ENCODE results near the gene TAOK1. TPM values are rescaled to one million over a fixed set of nuclear protein-coding genes. Genes with fewer than 3 reads are reported as not detected.

TAOK1 gene
- total and polyA plus RNA-seq, 10 of the 15 experiments (the other 5 are each of a cell fraction or from before 2014, with no cell fraction given): 2.0 to 27.1 (median 11.8) TPM

DNA sequence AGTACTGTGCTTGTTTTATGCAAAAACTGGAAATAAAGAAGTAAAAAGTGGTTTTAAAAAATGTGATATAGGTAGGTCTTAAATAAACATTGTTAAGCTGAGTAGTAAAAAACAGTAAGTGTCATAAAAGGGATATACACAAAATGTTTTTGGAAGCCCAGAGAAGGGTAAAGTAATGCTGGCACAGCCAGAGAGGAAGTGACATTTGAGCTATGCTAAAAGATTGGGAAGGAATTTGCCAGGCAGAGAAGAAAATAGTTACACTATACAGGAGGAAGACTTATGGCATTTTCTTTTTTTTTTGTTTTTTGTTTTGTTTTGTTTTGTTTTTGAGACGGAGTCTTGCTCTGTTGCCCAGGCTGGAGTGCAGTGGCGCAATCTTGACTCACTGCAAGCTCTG, 40.8 kb upstream of the TAOK1 start (continued):
- TF ChIP-seq PAX5 (IDR thresholded peaks at IDR 0.05; ENCODE audit: borderline replicate concordance, low read depth, low read length): no peak
- TF ChIP-seq RBBP5 (conservative IDR thresholded peaks at IDR 0.05): no peak
- TF ChIP-seq CBX3 (IDR thresholded peaks at IDR 0.05; ENCODE audit: borderline replicate concordance, low read depth): no peak

DNA sequence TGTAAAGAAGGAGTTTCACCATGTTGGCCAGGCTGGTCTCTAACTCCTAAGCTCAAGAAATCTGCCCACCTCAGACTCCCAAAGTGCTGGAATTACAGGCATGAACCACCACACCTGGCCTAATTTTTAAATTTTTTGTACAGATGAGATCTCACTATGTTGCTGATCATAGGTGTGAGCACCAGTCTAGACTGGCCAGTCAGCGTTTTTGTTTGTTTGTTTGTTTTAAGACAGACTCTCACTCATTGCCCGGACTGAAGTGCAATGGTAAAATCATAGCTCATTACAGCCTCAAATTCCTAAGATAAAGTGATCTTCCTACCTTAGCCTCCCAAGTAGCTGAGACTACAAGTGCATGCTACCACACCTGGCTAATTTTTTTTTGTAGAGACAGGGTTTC, 38.0 kb upstream of the TAOK1 start:
- CTCF ChIA-PET: interaction anchor here (0.7 to 1.0 kb wide), 2 partner anchors 17 to 18 kb away, joined by 3 read pairs; no protein-coding TSS in a partner anchor
- Histone ChIP-seq H3K27me3 (replicated peaks in 1 of 2; ENCODE audit: control insufficient read depth in 2 of 2, insufficient read depth in 2 of 2, low read length in 1 of 2) (no peaks in the 10 kb centered on the region), H3K36me3 (ENCODE audit: control insufficient read depth in 2 of 2, insufficient read depth in 2 of 2, low read length in 1 of 2) (no peaks in the 10 kb centered on the region), H3K9me3 (replicated peaks; ENCODE audit: control insufficient read depth, insufficient read depth, low read length) (no peaks in the 10 kb centered on the region), H3K4me1 (ENCODE audit: control insufficient read depth, insufficient read depth, low read length) (no peaks in the 10 kb centered on the region), H3K4me2 (ENCODE audit: control insufficient read depth, insufficient read depth) (no peak overlapping the region), H3K79me2 (ENCODE audit: control insufficient read depth, insufficient read depth, low read length) (no peaks in the 10 kb centered on the region), H2AFZ (ENCODE audit: control insufficient read depth, low read depth, low read length) (no peak overlapping the region), H4K20me1 (ENCODE audit: control insufficient read depth, insufficient read depth) (no peaks in the 10 kb centered on the region), H3K27ac (ENCODE audit: control insufficient read depth, insufficient read depth) (no peak overlapping the region), H3K9ac (ENCODE audit: control insufficient read depth, insufficient read depth, low read length) (no peak overlapping the region), H3K4me3 (no peak overlapping the region)
- intact Hi-C loops (cut with micrococcal nuclease; ENCODE audit: unreplicated experiment): no loop called here
- no peak for DNase-seq (ENCODE audit: low read depth, low spot score)
- FAIRE-seq: no peak
- RAD21 ChIA-PET (ENCODE audit: unreplicated experiment): no interaction called here
- ATAC-seq: no peak
- no peak for TF ChIP-seq TBL1XR1 (IDR thresholded peaks at IDR 0.05; ENCODE audit: low read depth, low read length)
- TF ChIP-seq, protein P1, sequence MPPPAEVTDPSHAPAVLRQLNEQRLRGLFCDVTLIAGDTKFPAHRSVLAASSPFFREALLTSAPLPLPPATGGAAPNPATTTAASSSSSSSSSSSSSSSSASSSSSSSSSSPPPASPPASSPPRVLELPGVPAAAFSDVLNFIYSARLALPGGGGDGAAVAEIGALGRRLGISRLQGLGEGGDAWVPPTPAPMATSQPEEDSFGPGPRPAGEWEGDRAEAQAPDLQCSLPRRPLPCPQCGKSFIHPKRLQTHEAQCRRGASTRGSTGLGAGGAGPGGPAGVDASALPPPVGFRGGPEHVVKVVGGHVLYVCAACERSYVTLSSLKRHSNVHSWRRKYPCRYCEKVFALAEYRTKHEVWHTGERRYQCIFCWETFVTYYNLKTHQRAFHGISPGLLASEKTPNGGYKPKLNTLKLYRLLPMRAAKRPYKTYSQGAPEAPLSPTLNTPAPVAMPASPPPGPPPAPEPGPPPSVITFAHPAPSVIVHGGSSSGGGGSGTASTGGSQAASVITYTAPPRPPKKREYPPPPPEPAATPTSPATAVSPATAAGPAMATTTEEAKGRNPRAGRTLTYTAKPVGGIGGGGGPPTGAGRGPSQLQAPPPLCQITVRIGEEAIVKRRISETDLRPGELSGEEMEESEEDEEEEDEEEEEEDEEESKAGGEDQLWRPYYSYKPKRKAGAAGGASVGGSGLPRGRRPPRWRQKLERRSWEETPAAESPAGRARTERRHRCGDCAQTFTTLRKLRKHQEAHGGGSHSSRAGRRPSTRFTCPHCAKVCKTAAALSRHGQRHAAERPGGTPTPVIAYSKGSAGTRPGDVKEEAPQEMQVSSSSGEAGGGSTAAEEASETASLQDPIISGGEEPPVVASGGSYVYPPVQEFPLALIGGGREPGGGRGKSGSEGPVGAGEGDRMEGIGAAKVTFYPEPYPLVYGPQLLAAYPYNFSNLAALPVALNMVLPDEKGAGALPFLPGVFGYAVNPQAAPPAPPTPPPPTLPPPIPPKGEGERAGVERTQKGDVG (CRISPR knock-in tag; IDR thresholded peaks at IDR 0.05): no peak
- TF ChIP-seq CBX5 (IDR thresholded peaks at IDR 0.05; ENCODE audit: low read depth): no peak
- TF ChIP-seq GATAD2B (conservative IDR thresholded peaks at IDR 0.05; ENCODE audit: low read depth): no peak
- TF ChIP-seq, protein P2, sequence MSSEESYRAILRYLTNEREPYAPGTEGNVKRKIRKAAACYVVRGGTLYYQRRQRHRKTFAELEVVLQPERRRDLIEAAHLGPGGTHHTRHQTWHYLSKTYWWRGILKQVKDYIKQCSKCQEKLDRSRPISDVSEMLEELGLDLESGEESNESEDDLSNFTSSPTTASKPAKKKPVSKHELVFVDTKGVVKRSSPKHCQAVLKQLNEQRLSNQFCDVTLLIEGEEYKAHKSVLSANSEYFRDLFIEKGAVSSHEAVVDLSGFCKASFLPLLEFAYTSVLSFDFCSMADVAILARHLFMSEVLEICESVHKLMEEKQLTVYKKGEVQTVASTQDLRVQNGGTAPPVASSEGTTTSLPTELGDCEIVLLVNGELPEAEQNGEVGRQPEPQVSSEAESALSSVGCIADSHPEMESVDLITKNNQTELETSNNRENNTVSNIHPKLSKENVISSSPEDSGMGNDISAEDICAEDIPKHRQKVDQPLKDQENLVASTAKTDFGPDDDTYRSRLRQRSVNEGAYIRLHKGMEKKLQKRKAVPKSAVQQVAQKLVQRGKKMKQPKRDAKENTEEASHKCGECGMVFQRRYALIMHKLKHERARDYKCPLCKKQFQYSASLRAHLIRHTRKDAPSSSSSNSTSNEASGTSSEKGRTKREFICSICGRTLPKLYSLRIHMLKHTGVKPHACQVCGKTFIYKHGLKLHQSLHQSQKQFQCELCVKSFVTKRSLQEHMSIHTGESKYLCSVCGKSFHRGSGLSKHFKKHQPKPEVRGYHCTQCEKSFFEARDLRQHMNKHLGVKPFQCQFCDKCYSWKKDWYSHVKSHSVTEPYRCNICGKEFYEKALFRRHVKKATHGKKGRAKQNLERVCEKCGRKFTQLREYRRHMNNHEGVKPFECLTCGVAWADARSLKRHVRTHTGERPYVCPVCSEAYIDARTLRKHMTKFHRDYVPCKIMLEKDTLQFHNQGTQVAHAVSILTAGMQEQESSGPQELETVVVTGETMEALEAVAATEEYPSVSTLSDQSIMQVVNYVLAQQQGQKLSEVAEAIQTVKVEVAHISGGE (CRISPR knock-in tag; IDR thresholded peaks at IDR 0.05): no peak
- TF ChIP-seq ETV6 (conservative IDR thresholded peaks at IDR 0.05 in 1 of 2, IDR thresholded peaks at IDR 0.05 in 1 of 2; ENCODE audit: borderline replicate concordance in 1 of 2, low read depth in 1 of 2): no peak
- TF ChIP-seq BACH1 (IDR thresholded peaks at IDR 0.05; ENCODE audit: borderline replicate concordance): no peak
- no peak for TF ChIP-seq SMC3 (IDR thresholded peaks at IDR 0.05; ENCODE audit: borderline replicate concordance, low read length)
- no TSS peak for BruUV-seq (replicated peaks)
- POLR2A ChIA-PET: no interaction called here
- in situ Hi-C loops (cut with MboI): no loop called here
- SMC1A ChIA-PET (ENCODE audit: uncharacterized antibody, unreplicated experiment): interaction anchor here (0.7 kb wide), 1 partner anchor 145 kb away, joined by 3 read pairs; no protein-coding TSS in a partner anchor
- 42% methylated on average over 2 of the region's 2 CpGs for WGBS (ENCODE audit: insufficient coverage, insufficient replicate concordance, low lambda C conversion rate, missing lambda C conversion rate)

Measured in GM12878 (cell line).